Mucosa of stomach (tissue), 1 donor: ENCODE data around the gene TRPM3.

ENCODE experiments used
- H3K27me3 ChIP-seq: one replicate; pipeline ENCODE4 v1.7.0; 2013; ENCODE audit warnings: mild to moderate bottlenecking, low read length; ENCODE audit not compliant: control insufficient read depth, insufficient read depth
- H3K36me3 ChIP-seq: one replicate; pipeline ENCODE4 v1.7.0; 2013; ENCODE audit warnings: low read length; ENCODE audit not compliant: control insufficient read depth, insufficient read depth
- H3K4me1 ChIP-seq: one replicate; pipeline ENCODE4 v1.7.0; 2013; ENCODE audit warnings: mild to moderate bottlenecking, low read length; ENCODE audit not compliant: control insufficient read depth, insufficient read depth
- H3K4me3 ChIP-seq: one replicate; pipeline ENCODE4 v1.7.0; 2013; ENCODE audit warnings: low read length
- H3K9ac ChIP-seq: one replicate; pipeline ENCODE4 v1.7.0; 2013; ENCODE audit warnings: mild to moderate bottlenecking, low read length, moderate library complexity
- H3K9me3 ChIP-seq: one replicate; pipeline ENCODE4 v1.7.0; 2013; ENCODE audit warnings: mild to moderate bottlenecking, low read length, moderate library complexity; ENCODE audit not compliant: control insufficient read depth
- donor health status: Pancreatic carcinoma.

TRPM3 gene

DNA sequence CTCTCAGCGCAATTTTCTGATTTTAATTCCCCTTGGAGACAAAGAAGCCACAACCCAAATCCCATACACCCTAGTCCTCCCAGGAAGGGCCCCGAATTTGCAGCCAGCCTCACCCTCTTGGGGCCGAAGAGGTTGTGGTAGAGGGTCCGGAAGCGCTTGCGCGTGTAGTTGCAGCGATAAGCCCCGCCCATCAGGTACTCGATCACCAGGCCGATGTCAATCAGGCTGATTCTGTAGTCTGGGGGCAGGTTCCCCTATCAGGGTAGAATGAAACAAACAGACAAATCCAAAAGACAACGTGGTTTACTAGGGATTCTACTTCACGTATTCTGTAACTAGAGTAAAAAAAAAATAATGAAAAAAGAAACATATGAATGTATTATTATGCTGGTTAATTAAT, 496.3 kb downstream of the TRPM3 start:
- no peaks in the 10 kb centered on the region for H3K9me3 ChIP-seq
- no peak overlapping the region for H3K4me3 ChIP-seq

GRCh38 chr9:70618784-70619183, 502.6 kb downstream of the TRPM3 start:
- Histone ChIP-seq H3K4me3 (no peak overlapping the region), H3K4me1 (no peaks in the 10 kb centered on the region), H3K9me3 (no peaks in the 10 kb centered on the region), H3K36me3 (no peaks in the 10 kb centered on the region), H3K9ac (no peak overlapping the region), H3K27me3 (no peaks in the 10 kb centered on the region)

More for the DNA sequence above, 496.3 kb downstream of the TRPM3 start:
- Histone ChIP-seq H3K27me3 (no peaks in the 10 kb centered on the region), H3K4me1 (no peaks in the 10 kb centered on the region), H3K36me3 (no peaks in the 10 kb centered on the region), H3K9ac (no peak overlapping the region)

GRCh38 chr9:70617033-70617828, 504.2 kb downstream of the TRPM3 start:
- H3K4me3 ChIP-seq, result no peak overlapping the region
- H3K9ac ChIP-seq, result no peak overlapping the region
- no peaks in the 10 kb centered on the region for H3K36me3 ChIP-seq
- H3K27me3 ChIP-seq, result no peaks in the 10 kb centered on the region
- H3K4me1 ChIP-seq, result no peaks in the 10 kb centered on the region
- H3K9me3 ChIP-seq, result no peaks in the 10 kb centered on the region

DNA sequence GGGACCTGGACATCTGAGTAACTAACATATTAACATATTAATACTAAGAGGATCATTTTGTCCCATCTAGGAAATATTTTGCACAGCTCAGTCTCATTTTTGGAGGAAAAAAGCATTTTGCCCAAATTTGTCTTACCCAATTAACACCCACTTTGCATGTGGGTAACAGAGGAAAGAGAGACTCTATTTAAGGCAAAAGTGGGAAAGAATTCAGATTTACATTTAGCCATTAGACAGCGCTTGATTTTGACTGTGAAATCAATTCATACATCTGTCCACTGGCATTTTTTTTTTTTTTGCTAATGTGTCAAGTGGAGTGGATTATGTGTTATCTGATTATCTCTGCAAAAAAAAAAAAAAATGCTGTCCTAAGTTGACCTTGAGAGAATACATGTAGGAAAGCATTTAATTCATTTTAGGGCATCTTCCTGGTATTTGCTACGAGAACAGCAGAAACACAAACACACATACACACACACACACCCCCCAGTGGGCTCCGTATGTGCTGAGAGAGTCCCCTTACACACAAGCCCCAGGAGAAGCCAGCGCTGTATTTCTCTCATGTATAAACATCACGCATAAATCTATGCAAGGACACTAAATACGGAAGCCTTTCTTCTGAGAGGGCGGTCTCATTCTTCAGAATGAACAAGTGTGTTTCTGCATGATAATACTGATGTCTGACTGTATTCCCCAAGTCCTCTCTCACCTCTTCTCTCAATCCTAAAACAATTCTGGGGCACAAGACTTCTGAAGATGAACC, 505.0 kb downstream of the TRPM3 start:
- H3K4me3 ChIP-seq, result no peak overlapping the region
- no peaks in the 10 kb centered on the region for H3K27me3 ChIP-seq
- no peak overlapping the region for H3K9ac ChIP-seq
- no peaks in the 10 kb centered on the region for H3K36me3 ChIP-seq
- H3K4me1 ChIP-seq, result no peaks in the 10 kb centered on the region
- no peaks in the 10 kb centered on the region for H3K9me3 ChIP-seq

DNA sequence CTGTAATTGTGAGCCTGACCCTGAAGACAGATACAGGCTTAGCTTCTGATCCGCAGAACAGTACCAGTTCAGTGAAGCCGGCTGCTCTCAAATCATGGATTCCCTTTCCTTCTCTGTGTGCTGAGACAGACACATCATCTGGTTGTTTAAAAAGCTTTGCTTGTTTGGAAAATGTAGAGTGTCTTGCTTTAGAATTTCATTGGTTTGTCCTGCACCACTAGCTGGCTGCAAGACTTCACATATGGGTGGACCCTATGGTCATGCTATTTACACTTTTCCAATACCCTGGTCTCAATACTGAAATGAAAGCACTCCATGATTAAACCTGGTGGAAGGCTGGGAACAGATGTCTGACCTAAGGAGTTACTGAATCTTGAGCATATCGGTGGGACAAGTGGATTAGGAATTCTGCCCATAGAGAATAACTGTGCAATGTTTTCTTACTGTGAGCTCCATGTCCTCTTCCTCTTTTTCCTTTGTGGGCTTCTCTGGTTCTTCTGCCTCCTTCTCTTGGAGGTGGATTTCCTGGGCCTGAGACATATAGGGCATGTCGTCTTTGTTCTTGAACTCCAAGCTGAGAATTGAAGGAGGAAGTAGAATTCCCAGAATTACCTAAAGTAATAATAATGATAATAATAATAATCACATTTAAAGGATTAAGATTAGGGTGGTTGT, 505.8 kb downstream of the TRPM3 start:
- H3K27me3 ChIP-seq, result no peaks in the 10 kb centered on the region
- H3K4me3 ChIP-seq, result no peak overlapping the region
- no peaks in the 10 kb centered on the region for H3K9me3 ChIP-seq
- no peaks in the 10 kb centered on the region for H3K36me3 ChIP-seq
- no peaks in the 10 kb centered on the region for H3K4me1 ChIP-seq
- H3K9ac ChIP-seq, result no peak overlapping the region

GRCh38 chr9:70614786-70615463, 506.5 kb downstream of the TRPM3 start:
- Histone ChIP-seq H3K36me3 (no peaks in the 10 kb centered on the region), H3K27me3 (no peaks in the 10 kb centered on the region), H3K4me3 (no peak overlapping the region), H3K9me3 (no peaks in the 10 kb centered on the region), H3K4me1 (no peaks in the 10 kb centered on the region), H3K9ac (no peak overlapping the region)

DNA sequence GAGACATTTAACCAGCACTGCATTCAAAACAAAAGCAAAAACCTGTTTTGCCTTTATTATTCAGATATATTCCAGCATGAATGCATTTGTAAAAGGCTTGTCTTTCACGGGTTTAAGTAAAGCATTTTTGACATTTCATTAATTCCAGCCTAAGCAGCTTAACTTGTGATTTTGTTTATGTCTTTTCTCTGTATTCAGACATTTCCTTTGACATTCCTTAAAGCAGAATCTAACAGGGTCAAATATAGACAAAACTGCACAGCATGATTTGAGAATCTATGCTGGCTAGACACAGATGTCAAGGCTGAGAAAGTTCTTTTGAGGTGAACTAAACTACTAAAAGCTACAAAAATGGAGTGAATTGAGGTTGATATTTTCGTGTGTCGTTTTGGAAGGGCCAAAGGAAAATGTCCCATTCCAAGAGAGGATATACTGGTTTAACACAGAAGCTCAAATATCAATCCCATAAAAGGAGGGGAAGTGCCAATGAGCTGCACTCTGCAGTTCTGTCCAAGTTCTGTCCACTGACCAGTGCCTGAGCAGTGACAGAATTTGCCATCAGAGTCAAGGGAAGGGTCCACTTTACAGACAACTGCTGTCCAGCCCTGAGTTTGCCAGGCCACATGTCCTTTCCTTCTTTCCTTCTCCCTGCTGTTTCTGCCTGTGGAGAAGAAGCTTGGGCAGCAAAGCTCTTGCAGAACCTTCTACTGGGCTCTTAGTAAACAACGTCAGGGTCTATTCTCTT, 508.2 kb downstream of the TRPM3 start:
- Histone ChIP-seq H3K9me3 (no peaks in the 10 kb centered on the region), H3K36me3 (no peaks in the 10 kb centered on the region), H3K27me3 (no peaks in the 10 kb centered on the region), H3K9ac (no peak overlapping the region), H3K4me1 (no peaks in the 10 kb centered on the region), H3K4me3 (no peak overlapping the region)

- Histone ChIP-seq H3K9me3 (no peaks in the 10 kb centered on the region), H3K36me3 (no peaks in the 10 kb centered on the region), H3K27me3 (no peaks in the 10 kb centered on the region), H3K9ac (no peak overlapping the region), H3K4me1 (no peaks in the 10 kb centered on the region), H3K4me3 (no peak overlapping the region)
Observed at GRCh38 chr9:70610287-70610644, 511.2 kb downstream of the TRPM3 start.

DNA sequence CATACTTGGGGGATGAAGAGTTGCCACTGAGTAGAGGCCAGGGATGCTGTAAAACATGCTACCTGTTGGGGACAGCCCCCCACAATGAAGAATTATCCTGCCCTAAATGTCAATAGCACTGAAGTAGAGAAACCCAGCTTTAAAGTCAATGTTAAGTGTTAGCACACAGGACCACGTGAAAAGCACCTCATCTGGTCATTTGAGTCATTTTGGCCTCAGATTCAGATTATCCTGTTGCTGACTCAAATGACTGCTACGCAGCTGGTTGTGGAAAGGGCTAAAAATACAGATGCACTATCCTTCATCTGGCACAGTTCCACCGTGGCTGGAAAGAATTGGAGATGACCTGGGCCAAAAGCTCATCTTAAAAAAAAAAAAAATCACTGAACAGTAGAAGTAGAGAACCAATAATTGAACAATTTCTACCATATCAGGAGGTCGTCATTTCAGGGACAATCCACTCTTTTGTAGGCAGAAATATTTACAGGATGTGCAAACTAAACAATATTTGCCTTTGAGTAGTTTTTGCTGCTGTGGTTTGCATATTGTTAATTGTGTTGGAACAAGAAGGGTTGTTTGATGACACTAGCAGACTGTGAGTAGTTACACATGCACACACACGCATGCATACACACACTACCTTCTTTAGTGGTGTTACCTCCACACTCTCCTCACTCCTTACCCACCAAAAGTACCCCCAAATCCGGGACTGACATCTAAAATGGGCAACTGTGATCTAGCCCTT, 511.7 kb downstream of the TRPM3 start:
- H3K4me1 ChIP-seq, result no peaks in the 10 kb centered on the region
- H3K4me3 ChIP-seq, result no peak overlapping the region
- H3K9me3 ChIP-seq, result no peaks in the 10 kb centered on the region
- H3K9ac ChIP-seq, result no peak overlapping the region
- no peaks in the 10 kb centered on the region for H3K36me3 ChIP-seq
- H3K27me3 ChIP-seq, result no peaks in the 10 kb centered on the region

- H3K36me3 ChIP-seq, result no peaks in the 10 kb centered on the region
- no peaks in the 10 kb centered on the region for H3K4me1 ChIP-seq
- H3K27me3 ChIP-seq, result no peaks in the 10 kb centered on the region
- H3K9me3 ChIP-seq, result no peaks in the 10 kb centered on the region
- H3K4me3 ChIP-seq, result no peak overlapping the region
- no peak overlapping the region for H3K9ac ChIP-seq
Observed at GRCh38 chr9:70609011-70609410, 512.4 kb downstream of the TRPM3 start.

DNA sequence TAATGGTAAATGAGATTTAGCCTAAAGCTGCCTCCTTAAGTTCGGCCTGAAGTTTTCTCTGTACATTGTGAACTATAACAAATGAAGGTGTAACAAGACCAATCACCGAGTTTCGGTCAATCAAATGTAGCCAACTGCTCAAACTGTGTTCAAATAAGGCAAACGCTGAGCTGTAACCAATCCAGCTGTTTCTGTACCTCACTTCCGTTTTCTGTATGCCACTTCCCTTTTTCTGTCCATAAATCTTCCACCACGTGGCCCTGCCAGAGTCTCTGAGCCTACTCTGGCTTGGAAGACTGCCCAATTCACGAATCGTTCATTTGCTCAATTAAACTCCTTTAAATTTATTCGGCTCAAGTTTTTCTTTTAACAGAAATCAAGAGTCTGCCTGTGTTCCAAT, 513.5 kb downstream of the TRPM3 start:
- Histone ChIP-seq H3K27me3 (no peaks in the 10 kb centered on the region), H3K4me1 (no peaks in the 10 kb centered on the region), H3K9ac (no peak overlapping the region), H3K36me3 (no peaks in the 10 kb centered on the region), H3K9me3 (no peaks in the 10 kb centered on the region), H3K4me3 (no peak overlapping the region)
